CD4-positive, alpha-beta T cell treated with Interleukin-10 for 1 hour (primary cell): ENCODE measurements around the gene SHH.
"Not testable (repeated sequence)": the region's sequence is repeated elsewhere in the genome, so short reads cannot be mapped to it uniquely, and the experiment has no call there.

Experiments
- DNase-seq: peaks from one replicate; pipeline ENCODE4 v3.0.0-alpha.2; 2020

Gene SHH

GRCh38 chr7:155818820-155819168, 6.5 kb upstream of the SHH start:
- DNase-seq = no peak

GRCh38 chr7:155818154-155818819, 6.0 kb upstream of the SHH start:
- DNase-seq = no peak

- not testable (repeated sequence) for DNase-seq
Observed at GRCh38 chr7:155817515-155817914, 5.3 kb upstream of the SHH start.

DNA sequence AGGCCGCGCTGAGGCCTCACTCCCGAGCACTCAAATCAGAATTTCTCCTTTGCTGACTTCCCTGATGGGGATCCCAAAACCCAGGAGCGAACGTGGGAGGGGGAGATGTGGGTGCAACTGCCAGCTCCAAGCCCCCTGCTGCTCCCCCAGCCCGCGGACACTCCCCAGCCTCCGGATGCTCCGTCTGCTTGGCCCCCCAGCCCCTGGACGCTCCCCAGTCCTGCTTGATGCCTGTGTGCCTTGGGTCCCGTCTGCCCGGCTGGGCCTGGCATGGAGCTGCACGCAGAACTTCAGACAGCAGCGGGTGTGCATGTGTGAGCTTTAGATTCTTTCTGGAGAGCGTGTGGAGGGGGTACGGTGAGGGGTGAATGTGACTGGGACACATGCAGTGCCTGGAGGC, 4.7 kb upstream of the SHH start:
- no peak for DNase-seq

- DNase-seq = no peak
Observed at GRCh38 chr7:155816192-155816508, 3.9 kb upstream of the SHH start.

GRCh38 chr7:155815332-155816191, 3.3 kb upstream of the SHH start:
- peak; percentile 53 for DNase-seq

- no peak for DNase-seq
Observed at GRCh38 chr7:155814316-155815276, 2.3 kb upstream of the SHH start.

DNA sequence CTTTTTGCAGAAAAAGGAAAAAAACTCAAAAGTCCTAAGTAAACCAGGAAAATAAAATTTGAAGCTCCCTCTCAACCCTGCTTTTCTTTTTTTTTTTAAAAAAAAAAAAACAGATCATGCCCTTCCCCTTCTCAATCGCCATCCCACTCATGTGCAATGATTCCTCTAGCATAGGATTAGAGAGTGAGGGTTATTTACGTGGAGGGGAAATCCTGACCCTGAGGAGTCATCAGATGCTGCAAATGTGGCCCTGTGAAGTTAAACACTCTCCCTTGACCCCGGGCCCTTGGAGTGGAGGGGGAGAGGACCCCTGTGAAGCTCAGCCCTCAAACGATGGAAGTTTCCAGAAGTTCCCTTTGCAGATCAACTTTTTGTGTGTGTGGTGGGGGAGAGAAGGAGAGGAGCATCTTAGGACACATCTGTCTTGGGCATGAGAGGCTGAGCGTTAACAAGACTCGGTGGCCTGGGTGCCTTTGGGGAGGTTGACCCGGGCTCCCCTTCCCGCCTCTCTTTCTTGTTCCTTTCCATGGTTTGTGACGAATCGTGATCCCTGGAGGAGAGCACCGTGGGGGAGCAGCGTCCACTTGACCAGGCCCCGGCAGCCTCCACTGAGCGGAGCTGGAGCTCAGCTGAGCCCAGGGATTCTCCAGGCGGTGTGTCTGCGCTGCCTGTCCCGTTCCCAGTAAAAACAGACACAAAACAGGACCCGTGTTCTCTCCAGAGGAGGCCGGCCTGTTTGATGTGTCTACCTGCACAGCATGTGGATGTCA, 1.5 kb upstream of the SHH start:
- DNase-seq = no peak

DNA sequence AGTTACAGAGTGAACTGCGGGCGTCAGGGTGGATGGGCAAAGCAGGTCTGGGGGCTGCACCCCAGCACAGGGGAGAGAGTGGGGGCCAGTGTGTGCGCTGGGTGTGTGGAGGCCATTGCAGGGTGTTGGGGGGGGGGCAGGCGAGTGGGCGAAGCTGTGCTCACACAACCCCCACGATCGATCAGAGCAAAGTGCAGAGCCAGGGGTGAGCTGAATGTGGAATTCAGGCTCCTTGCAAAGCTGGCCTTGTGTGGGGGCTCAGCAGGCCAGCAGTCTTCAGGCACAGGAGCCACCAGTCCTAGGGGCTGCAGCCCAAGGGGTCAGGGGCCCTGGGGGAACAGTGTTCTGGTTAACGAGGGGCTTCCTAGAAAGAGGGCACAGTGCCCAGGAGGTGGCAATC, 862 bp upstream of the SHH start:
- DNase-seq = no peak

- DNase-seq = no peak
Observed at GRCh38 chr7:155811560-155811894, 736 bp downstream of the SHH start.

GRCh38 chr7:155810770-155811559, 1.3 kb downstream of the SHH start:
- no peak for DNase-seq

DNA sequence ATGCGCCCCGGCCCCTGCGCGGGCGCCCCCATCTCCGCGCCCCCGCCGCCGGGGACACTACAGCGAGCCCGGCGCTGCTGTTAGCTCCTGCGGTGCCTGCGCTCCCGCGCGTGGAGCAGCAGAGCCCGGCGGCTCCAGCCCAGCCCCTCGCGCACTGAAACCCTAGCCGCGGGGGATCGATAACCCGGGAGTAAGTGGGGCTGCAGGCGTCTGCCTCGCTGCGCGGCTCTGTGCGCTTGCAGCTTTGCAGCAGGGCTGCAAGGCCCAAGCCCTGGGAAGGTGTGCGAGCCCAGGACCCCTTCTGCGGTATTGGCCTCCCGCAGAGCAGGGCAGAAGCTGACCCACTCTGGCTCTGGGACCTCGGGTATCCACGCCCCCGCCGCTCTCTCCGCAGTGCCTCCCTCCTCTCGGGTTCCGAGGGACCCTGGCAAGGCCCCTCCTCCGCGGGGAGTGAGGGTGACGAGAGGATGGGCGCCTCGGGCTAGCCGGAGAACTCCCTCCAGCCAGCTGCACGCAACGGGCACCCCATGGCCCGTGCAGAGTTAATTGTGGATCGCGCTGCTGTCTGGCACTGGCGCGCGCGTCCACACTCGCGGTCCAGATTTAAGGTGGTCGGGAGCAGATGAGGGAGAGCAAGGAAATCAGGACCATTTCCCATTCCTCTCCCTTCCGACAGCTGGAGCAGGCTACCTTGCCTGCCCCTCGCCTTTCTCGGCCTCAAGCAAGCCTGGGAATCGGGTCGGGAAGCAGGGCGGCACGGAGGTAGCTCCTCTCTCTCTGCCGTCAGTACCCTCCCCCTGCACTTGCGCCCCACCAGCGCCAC, 2.1 kb downstream of the SHH start:
- no peak for DNase-seq

GRCh38 chr7:155809332-155809946, 2.8 kb downstream of the SHH start:
- no peak for DNase-seq

GRCh38 chr7:155808549-155809331, 3.5 kb downstream of the SHH start:
- DNase-seq = no peak

DNA sequence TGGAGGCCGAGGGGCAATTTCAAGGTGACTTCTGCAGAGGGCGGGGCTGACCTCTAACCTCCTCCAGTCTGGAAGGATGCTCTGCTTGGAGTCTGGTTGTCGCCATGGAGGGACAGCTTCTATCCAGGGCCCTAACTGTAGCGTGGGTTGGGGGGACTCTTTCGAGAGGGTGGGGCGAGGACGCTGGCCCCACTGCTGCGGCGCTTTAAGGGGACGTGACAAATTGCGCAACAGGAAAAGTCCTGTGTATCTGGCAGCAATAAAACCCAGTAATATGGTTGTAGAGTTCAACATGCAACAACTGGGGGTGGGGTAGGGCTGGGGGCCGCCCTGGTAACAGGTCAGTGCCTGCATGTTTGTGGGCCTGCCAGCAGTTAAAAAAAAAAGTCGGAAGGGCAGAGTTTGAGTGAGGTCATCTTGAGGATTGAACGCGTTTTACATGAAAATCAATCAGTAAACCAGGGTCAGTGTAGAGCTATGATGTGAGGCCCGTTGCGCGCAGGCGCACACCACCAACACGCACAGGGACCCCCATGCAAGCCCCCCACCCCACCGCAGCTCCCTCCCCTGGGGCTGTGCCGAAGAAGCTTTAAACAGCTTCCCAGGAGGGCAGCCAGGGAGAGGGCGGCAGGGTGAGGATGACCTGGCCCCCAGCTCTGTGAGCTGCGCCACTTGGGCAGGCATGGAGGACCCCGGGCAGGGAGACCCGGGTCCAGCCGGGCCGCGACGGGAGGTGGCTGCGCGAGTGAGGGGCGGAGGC, 4.3 kb downstream of the SHH start:
- no peak for DNase-seq

GRCh38 chr7:155807065-155807671, 5.1 kb downstream of the SHH start:
- no peak for DNase-seq

DNA sequence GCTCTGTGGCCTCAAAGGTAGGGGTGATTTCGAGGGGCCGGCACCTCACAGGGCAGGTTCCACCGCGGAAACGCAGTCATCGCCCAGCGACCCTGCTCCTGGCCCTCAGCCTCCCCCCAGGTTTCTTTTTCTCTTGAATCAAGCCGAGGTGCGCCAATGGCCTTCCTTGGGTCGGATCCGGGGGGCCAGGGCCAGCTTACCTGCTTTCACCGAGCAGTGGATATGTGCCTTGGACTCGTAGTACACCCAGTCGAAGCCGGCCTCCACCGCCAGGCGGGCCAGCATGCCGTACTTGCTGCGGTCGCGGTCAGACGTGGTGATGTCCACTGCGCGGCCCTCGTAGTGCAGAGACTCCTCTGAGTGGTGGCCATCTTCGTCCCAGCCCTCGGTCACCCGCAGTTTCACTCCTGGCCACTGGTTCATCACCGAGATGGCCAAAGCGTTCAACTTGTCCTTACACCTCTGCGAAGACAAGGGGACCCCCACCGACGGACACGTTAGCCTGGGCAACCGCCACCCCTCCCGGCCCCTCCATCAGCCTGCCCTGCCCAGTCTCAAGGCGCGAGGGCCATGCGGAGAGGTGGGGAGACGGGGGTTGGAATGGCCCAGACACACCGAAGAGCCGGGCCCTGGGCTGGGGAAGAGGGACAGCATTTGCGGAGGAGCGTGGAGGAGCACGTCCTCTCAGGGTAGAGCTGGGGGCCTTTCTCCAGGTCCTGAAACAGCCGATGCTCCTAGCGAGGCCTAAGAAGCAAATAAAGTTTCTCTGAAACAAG, 6.0 kb downstream of the SHH start:
- DNase-seq = no peak

DNA sequence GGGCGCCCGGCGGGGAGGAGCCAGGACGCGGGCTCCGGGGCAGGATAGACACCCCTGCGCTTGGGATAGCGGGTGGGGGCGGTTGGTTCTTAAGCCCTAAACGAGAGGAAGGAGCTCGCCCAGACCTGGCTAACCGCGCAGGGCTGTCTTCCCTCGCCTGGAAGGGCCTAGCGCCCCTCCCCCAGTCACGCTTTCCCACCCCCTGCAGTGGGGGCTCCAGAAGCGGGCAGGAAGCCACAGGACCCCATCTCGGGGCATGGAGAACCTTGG, 6.5 kb downstream of the SHH start:
- DNase-seq = no peak
